GM18508 (cell line): ENCODE data around the gene PHETA2.
"Not testable (repeated sequence)": the region's sequence is repeated elsewhere in the genome, so short reads cannot be mapped to it uniquely, and the experiment has no call there.

Source experiments
- ATAC-seq: cut with Tn5 transposase; IDR thresholded peaks from one replicate; pipeline ENCODE4 v1.9.1; 2021; ENCODE audit warnings: moderate number of reproducible peaks; ENCODE audit not compliant: insufficient read depth, unreplicated experiment

The PHETA2 gene

GRCh38 chr22:42068291-42068690 lies 5.8 kb upstream of the PHETA2 start:
- ATAC-seq = no peak

- ATAC-seq = no peak
Measured at GRCh38 chr22:42069801-42070516, 4.1 kb upstream of the PHETA2 start.

GRCh38 chr22:42070517-42071422 lies 3.3 kb upstream of the PHETA2 start, which contains the start of gene NAGA:
TSS of gene NAGA (minus strand) at chr22:42070812. CDS start at chr22:42070297, 515 bp downstream.
- no peak for ATAC-seq

- ATAC-seq = not testable (repeated sequence)
Measured at GRCh38 chr22:42071508-42071907, 2.5 kb upstream of the PHETA2 start.

GRCh38 chr22:42072606-42073330 lies 1.3 kb upstream of the PHETA2 start:
- ATAC-seq = no peak

- no peak for ATAC-seq
Measured at GRCh38 chr22:42073621-42074041, 417 bp upstream of the PHETA2 start.

GRCh38 chr22:42074846-42075676 lies 1.0 kb downstream of the PHETA2 start:
- no peak for ATAC-seq

GRCh38 chr22:42076764-42077485 lies 2.9 kb downstream of the PHETA2 start:
- ATAC-seq = no peak

GRCh38 chr22:42077486-42078125 lies 3.6 kb downstream of the PHETA2 start:
- no peak for ATAC-seq

- ATAC-seq = no peak
Measured at GRCh38 chr22:42078469-42079318, 4.6 kb downstream of the PHETA2 start.

GRCh38 chr22:42079319-42080251 lies 5.5 kb downstream of the PHETA2 start, which contains the start of gene SMDT1:
TSS of gene SMDT1 (plus strand) at chr22:42079700. CDS start at chr22:42079769, 69 bp downstream.
- peak; percentile 60 for ATAC-seq

GRCh38 chr22:42080287-42080686 lies 6.2 kb downstream of the PHETA2 start:
- no peak for ATAC-seq

GRCh38 chr22:42083119-42083518 lies 9.1 kb downstream of the PHETA2 start:
- no peak for ATAC-seq

- no peak for ATAC-seq
Measured at GRCh38 chr22:42084874-42085273, 10.8 kb downstream of the PHETA2 start.

- ATAC-seq = no peak
Measured at GRCh38 chr22:42086051-42086450, 12.0 kb downstream of the PHETA2 start.

GRCh38 chr22:42090596-42091454 lies 16.8 kb downstream of the PHETA2 start, which contains the start of gene NDUFA6:
TSS of gene NDUFA6 (minus strand) at chr22:42090772. CDS start at chr22:42090744, 28 bp downstream.
- peak; percentile 83 for ATAC-seq
